Measurements from ENCODE around the gene ANXA4.
"Not testable (repeated sequence)": the region's sequence is repeated elsewhere in the genome, so short reads cannot be mapped to it uniquely, and the experiment has no call there.

The ANXA4 gene

GRCh38 chr2:69780921-69781320 lies 39.0 kb downstream of the ANXA4 start:
- no peak for DNase-seq

- no peak for DNase-seq
These were observed 39.7 kb downstream of the ANXA4 start for GRCh38 chr2:69781321-69782248.

GRCh38 chr2:69784228-69784627 lies 42.3 kb downstream of the ANXA4 start:
- no peak for DNase-seq

GRCh38 chr2:69785358-69785757 lies 43.4 kb downstream of the ANXA4 start:
- DNase-seq, result no peak

- DNase-seq, result no peak
These were observed 44.2 kb downstream of the ANXA4 start for GRCh38 chr2:69786052-69786560.

- no peak for DNase-seq
These were observed 47.3 kb downstream of the ANXA4 start for GRCh38 chr2:69789175-69789721.

- no peak for DNase-seq
These were observed 48.1 kb downstream of the ANXA4 start for GRCh38 chr2:69789772-69790600.

GRCh38 chr2:69790601-69790959 lies 48.6 kb downstream of the ANXA4 start:
- DNase-seq, result no peak

- no peak for DNase-seq
These were observed 49.1 kb downstream of the ANXA4 start for GRCh38 chr2:69791045-69791444.

GRCh38 chr2:69796174-69796573 lies 54.2 kb downstream of the ANXA4 start:
- no peak for DNase-seq

GRCh38 chr2:69797235-69797634 lies 55.3 kb downstream of the ANXA4 start:
- no peak for DNase-seq

GRCh38 chr2:69797836-69798289 lies 55.9 kb downstream of the ANXA4 start:
- no peak for DNase-seq

GRCh38 chr2:69798290-69798908 lies 56.5 kb downstream of the ANXA4 start:
- DNase-seq, result no peak

GRCh38 chr2:69798909-69799526 lies 57.1 kb downstream of the ANXA4 start:
- no peak for DNase-seq

GRCh38 chr2:69801745-69802290 lies 59.9 kb downstream of the ANXA4 start:
- DNase-seq, result no peak

GRCh38 chr2:69802781-69803367 lies 60.9 kb downstream of the ANXA4 start:
- not testable (repeated sequence) for DNase-seq

- DNase-seq, result no peak
These were observed 62.5 kb downstream of the ANXA4 start for GRCh38 chr2:69804416-69804815.

GRCh38 chr2:69805887-69806286 lies 64.0 kb downstream of the ANXA4 start:
- no peak for DNase-seq

- no peak for DNase-seq
These were observed 66.0 kb downstream of the ANXA4 start for GRCh38 chr2:69807821-69808540.

- DNase-seq, result no peak
These were observed 68.6 kb downstream of the ANXA4 start for GRCh38 chr2:69810550-69810949.

- no peak for DNase-seq
These were observed 69.1 kb downstream of the ANXA4 start for GRCh38 chr2:69811018-69811417.
